SK-N-MC (cell line): ENCODE measurements around the gene SEMA4B.
"Not testable (repeated sequence)": the region's sequence is repeated elsewhere in the genome, so short reads cannot be mapped to it uniquely, and the experiment has no call there.

Experiments used
- EZH2 ChIP-seq: fragments of 200-600 bp; sonication (generic); IDR thresholded peaks from one replicate; pipeline ENCODE4 v1.6.1; 2017; ENCODE audit warnings: antibody characterized with exemption
- FOXP2 ChIP-seq: optimal IDR thresholded peaks from 2 replicates; pipeline ENCODE3; 2011; ENCODE audit warnings: mild to moderate bottlenecking, moderate library complexity; ENCODE audit not compliant: insufficient read depth; ENCODE audit errors: extremely low read length, control extremely low read depth
- POLR2AphosphoS5 ChIP-seq: IDR thresholded peaks from 2 replicates; pipeline ENCODE4 v1.6.1; 2012; ENCODE audit warnings: mild to moderate bottlenecking, low read depth, low read length, borderline replicate concordance

DNA sequence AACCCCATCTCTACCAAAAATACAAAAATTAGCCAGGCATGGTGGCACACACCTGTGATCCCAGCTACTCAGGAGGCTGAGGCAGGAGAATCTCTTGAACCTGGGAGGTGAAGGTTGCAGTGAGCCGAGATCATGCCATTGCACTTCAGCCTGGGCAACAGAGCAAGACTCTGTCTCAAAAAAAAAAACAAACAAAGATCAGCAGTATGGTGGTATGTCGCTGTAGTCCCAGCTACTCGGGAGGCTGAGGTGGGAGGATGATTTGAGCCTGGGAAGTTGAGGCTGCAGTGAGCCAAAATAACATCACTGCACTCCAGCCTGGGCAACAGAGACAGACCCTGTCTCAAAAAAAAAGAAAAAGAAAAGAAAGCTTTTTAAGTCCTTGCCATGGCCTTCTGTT is 36.9 kb upstream of the SEMA4B start:
- TF ChIP-seq EZH2, POLR2AphosphoS5, FOXP2: not testable (repeated sequence)
